ENCODE results near the gene NOSIP. TPM values are rescaled to one million over a fixed set of nuclear protein-coding genes. Genes with fewer than 3 reads are reported as not detected.

NOSIP gene
- total RNA-seq, 1 experiment from 2014 or later = 114 TPM

- DNase-seq (ENCODE audit: low spot score) = no peak
Measured at GRCh38 chr19:49594993-49595818, 14.8 kb upstream of the NOSIP start.

GRCh38 chr19:49594157-49594992 lies 14.0 kb upstream of the NOSIP start:
- no peak for DNase-seq (ENCODE audit: low spot score)

- DNase-seq (ENCODE audit: low spot score) = peak; percentile 58
Measured at GRCh38 chr19:49593233-49594113, 13.1 kb upstream of the NOSIP start.

- no peak for DNase-seq (ENCODE audit: low spot score)
Measured at GRCh38 chr19:49592486-49593232, 12.3 kb upstream of the NOSIP start.

- no peak for DNase-seq (ENCODE audit: low spot score)
Measured at GRCh38 chr19:49591731-49592485, 11.6 kb upstream of the NOSIP start.

DNA sequence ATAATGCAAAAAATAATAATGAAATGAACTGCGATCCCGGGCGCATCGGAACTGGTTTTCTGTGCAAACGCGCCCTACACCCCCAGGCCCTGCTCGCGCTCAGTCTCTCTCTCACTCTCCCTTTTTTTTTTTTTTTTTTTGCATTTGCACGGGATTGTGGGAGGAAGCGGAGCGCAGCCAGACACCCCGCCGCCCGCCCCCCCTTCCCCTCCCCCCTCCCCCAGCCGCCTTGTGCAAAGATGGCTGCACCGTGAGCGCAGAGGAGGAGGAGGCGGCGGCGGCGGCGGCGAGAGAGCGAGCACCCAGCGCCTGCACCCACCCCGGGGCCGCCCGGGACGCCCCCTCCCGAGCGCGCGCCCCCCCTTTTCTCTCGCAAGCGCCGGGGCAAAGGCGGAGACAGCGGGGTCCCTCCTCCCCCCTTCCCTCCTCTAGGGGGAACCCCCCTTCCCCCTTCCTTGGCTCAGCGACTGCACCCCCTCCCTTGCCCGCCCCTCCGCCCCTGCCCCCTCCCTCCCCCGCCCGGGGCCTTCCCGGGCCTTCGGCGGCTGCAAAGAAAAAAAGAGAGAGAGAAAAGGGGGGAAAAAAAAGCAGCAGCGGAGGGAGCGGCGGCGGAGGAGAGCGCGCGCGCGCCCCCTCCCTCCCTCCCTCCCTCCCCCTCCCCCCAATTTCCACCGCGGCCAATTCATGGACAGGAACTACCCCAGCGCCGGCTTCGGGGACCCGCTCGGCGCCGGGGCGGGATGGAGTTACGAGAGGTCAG lies 10.8 kb upstream of the NOSIP start, which contains the start of gene PRR12:
TSS of gene PRR12 (plus strand) at position 212 of the 760 bp plus-strand sequence. CDS start at position 685, 473 bp downstream.
- peak; percentile 72 for DNase-seq (ENCODE audit: low spot score)

- DNase-seq (ENCODE audit: low spot score) = peak; percentile 98
Measured at GRCh38 chr19:49590071-49590970, 10.0 kb upstream of the NOSIP start.

DNA sequence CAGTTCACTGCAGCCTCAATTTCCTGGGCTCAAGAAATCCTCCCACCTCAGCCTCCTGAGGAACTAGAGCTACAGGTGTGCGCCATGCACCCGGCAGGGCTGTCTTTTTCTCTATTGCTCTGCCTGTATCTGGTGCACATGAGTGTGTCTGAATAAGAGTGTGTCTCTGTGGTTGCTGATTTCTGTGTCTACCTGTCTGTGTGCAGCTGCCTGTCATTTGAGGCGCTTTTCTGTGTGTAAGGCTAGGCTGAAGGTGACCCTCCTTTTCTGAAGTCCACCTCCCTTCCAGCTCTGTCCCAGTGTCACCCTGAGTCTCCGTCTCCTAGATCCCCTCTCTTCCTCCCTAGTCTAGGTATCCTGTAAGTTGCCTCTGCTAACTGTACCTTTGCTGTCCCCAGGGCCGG lies 9.1 kb upstream of the NOSIP start:
- no peak for DNase-seq (ENCODE audit: low spot score)

GRCh38 chr19:49588365-49589122 lies 8.2 kb upstream of the NOSIP start:
- DNase-seq (ENCODE audit: low spot score) = no peak

GRCh38 chr19:49587227-49587626 lies 6.9 kb upstream of the NOSIP start:
- no peak for DNase-seq (ENCODE audit: low spot score)

DNA sequence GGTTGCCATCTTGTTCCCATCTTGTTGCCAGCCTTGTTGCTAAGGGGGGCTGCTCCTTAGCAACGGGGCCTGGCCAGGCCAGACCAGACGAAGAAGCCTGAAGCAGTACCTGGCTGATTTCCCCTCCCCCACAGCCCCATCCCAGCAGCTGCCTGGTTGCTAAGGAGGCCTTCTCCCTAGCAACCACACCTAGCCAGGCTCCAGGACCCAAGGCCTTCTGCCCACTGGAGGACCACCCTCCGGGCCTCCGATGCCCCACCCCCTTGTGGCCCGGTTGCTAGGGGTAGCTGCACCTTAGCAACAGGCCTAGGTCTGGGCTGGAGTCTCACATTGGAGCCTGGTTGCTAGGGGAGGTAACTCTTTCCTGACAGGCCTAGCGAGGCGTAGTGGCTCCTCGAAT lies 4.7 kb upstream of the NOSIP start:
- no peak for DNase-seq (ENCODE audit: low spot score)

DNA sequence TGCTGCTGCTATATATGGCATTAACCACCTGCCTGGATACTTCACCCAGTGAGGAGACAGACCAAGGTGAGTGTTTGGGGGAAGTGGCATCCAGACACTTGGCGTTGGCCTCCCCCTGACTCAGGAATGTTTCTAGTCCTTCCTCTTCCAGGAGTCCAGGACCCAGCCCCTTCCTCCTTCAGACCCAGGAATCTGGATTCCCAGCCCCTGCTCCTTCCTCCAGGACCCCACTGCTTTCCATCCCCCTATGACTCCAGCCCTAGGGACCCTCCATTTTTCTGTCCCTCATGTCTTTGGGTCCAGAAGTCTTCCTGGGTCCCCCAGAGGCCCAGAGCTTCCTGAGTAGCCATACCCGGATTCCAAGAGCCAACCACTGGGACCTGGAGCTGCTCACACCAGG lies 2.9 kb upstream of the NOSIP start:
- DNase-seq (ENCODE audit: low spot score) = no peak

- DNase-seq (ENCODE audit: low spot score) = no peak
Measured at GRCh38 chr19:49581007-49581508, 702 bp upstream of the NOSIP start, which contains the start of gene PRRG2. Gene PRRG2, plus strand, starts transcription at chr19:49581316. Its CDS starts 1,904 bp downstream, at chr19:49583220.

GRCh38 chr19:49579947-49580263 lies 451 bp downstream of the NOSIP start:
- DNase-seq (ENCODE audit: low spot score) = no peak

DNA sequence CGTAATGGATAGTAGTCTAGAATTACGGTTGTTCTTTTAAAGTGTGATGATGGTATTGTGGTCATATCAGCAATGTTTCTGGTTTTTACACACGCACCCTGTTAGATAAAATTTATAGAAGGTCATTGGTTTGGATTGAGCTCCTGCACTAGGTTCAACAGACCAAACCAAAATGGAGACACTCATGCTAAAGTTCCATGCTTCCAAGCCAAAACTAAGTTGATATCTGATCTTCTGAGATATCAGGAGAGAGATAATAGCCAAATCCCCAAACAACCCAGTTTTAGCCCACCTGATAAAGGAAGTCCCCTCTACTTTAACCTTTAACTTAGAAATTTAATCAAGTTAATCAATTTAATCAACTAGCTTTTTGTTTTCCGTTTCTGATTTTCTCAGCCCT lies 1.2 kb downstream of the NOSIP start:
- DNase-seq (ENCODE audit: low spot score) = no peak

- DNase-seq (ENCODE audit: low spot score) = no peak
Measured at GRCh38 chr19:49574206-49574755, 6.1 kb downstream of the NOSIP start.

GRCh38 chr19:49573425-49573824 lies 6.9 kb downstream of the NOSIP start:
- no peak for DNase-seq (ENCODE audit: low spot score)
